GM10248 (cell line): ENCODE data around the gene GRB10.

Experiments
- CTCF ChIA-PET: fragments of 300-600 bp; sonication (Branson Sonifier 250); formaldehyde crosslinking; extraction: SDS; loops from one replicate; lab custom pipeline; 2021; ENCODE audit warnings: antibody characterized with exemption; lab: Yijun Ruan, JAX
- POLR2A ChIA-PET: fragments of 350-650 bp; sonication (Branson Sonifier 250); formaldehyde crosslinking; extraction: SDS; loops from one replicate; lab custom pipeline; 2020; ENCODE audit warnings: antibody characterized with exemption; lab: Yijun Ruan, JAX
- DNase-seq: peaks from one replicate; pipeline ENCODE4 v3.0.0; 2012; ENCODE audit errors: extremely low spot score
- CTCF ChIP-seq: IDR thresholded peaks from 2 replicates; pipeline ENCODE4 v1.5.1; 2012; ENCODE audit warnings: mild to moderate bottlenecking, low read depth; ENCODE audit errors: extremely low read depth, missing control alignments, control extremely low read depth

GRB10 gene

GRCh38 chr7:50543776-50544442 is 238.8 kb downstream of the GRB10 start:
- no peak for DNase-seq
- no peak for TF ChIP-seq CTCF
- ChIA-PET POLR2A (no interaction called here), CTCF (no interaction called here)

- no peak for TF ChIP-seq CTCF
- no peak for DNase-seq
- POLR2A ChIA-PET, result no interaction called here
These were observed 240.6 kb downstream of the GRB10 start for GRCh38 chr7:50542132-50542531.

GRCh38 chr7:50540785-50541579 is 241.7 kb downstream of the GRB10 start:
- CTCF ChIA-PET, result interaction anchor here (1.9 kb wide), 1 partner anchor 15 kb away, joined by 4 read pairs; no protein-coding TSS in a partner anchor
- no peak for DNase-seq
- TF ChIP-seq CTCF, result no peak
- POLR2A ChIA-PET, result no interaction called here

More at GRCh38 chr7:50542132-50542531, 240.6 kb downstream of the GRB10 start:
- CTCF ChIA-PET, result interaction anchor here (1.9 kb wide), 1 partner anchor 14 kb away, joined by 4 read pairs; no protein-coding TSS in a partner anchor
